ENCODE data around the gene BAIAP2.

The BAIAP2 gene

GRCh38 chr17:81108220-81108619 is 73.3 kb downstream of the BAIAP2 start:
- DNase-seq (ENCODE audit: low read depth, low spot score) = no peak

DNA sequence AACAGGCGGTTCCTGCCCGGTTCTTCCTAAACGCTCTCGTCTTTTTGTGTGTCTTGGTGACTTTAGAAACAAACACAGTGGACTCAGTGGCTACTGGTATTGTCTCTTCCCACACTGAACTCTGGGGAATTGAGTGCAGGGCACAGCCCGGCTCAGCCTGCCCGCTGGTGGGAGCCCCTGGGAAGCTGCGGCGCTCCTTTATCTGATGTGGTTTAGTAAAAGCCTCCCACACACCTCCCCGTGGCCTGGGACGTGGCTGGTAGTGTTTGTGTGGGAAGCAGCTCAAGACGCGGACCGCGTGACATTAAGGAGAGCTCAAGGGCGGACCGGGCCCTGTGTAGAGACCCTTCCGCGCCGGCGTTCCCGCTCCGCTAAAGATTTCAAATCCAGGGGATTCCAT is 75.0 kb downstream of the BAIAP2 start:
- DNase-seq (ENCODE audit: low read depth, low spot score) = no peak

GRCh38 chr17:81110488-81111040 is 75.6 kb downstream of the BAIAP2 start:
- DNase-seq (ENCODE audit: low read depth, low spot score) = peak; percentile 41

DNA sequence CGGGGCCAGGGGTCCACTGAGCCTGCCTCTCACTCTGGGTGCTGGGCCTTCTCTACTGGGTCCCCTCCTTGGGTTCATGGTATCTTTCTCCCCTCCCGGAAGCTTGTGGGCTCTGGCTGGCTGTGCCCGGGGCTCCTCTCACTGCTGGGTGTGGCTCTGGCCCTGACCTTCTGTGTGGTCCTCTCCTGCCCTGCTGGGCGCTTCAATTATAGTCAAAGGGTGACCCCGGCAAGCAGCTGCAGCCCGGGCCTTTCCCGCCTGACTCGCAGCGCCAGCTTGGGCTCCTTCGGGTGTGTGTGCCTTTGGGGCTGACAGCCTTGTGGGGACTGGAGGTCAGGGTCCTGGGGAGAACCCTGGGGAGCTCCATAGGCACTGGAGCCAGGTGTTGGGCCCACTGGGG is 76.1 kb downstream of the BAIAP2 start:
- DNase-seq (ENCODE audit: low read depth, low spot score) = no peak

- no peak for DNase-seq (ENCODE audit: low read depth, low spot score)
Observed at GRCh38 chr17:81112450-81112849, 77.5 kb downstream of the BAIAP2 start.

GRCh38 chr17:81113158-81113724 is 78.3 kb downstream of the BAIAP2 start:
- DNase-seq (ENCODE audit: low read depth, low spot score) = no peak

GRCh38 chr17:81114351-81115093 is 79.6 kb downstream of the BAIAP2 start:
- no peak for DNase-seq (ENCODE audit: low read depth, low spot score)

DNA sequence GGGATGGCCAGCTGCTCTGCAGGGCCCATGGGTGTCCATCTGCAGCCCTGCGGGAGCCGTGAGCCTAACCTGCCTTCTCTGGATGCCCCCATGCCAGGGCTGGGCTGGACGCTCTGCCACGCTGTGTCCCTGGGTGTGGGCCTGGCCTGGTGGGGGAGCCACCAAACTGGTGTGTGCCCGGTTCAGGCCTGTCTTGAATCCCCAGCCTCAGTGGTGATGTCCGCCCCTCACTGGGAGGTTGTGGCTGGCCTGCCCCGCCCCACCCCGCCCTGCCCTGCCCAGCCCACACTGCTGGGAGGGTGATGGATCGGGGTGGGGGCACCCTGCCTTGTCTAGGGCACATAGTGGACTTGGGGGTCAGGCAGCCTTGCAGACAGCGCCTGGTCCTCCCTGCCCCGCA is 80.3 kb downstream of the BAIAP2 start:
- DNase-seq (ENCODE audit: low read depth, low spot score) = no peak

DNA sequence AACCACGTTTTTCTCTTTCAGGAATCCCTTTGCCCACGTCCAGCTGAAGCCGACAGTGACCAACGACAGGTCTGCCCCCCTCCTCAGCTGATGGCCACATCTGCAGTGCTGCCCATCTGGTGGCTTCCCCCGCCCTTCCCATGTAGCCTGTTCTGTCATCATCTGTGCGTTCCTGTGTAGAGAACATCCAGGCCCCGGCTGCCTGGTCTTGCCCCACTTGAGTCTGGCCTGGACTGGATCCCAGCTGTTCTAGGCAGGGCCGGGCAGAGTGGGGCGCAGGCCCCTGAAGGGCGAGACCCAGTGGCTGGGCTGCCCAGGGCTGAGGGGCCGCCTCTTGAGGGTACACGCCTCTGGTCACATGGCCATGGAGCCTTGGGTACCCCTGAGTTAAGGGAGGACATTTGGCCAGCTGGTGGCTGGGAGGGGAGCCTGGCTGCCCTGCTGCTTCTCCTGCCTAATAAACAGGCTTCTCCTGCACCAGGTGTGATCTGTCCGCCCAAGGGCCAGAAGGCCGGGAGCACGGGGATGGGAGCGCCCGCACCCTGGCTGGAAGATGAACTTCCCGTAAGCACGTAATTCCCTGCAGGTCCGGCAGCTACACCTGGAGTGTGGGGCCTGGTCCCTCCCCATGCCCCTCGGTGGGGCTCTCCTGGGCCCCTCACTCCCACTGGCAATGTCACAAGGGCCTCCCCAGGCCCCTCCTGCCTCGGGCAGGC is 81.0 kb downstream of the BAIAP2 start:
- no peak for DNase-seq (ENCODE audit: low read depth, low spot score)

DNA sequence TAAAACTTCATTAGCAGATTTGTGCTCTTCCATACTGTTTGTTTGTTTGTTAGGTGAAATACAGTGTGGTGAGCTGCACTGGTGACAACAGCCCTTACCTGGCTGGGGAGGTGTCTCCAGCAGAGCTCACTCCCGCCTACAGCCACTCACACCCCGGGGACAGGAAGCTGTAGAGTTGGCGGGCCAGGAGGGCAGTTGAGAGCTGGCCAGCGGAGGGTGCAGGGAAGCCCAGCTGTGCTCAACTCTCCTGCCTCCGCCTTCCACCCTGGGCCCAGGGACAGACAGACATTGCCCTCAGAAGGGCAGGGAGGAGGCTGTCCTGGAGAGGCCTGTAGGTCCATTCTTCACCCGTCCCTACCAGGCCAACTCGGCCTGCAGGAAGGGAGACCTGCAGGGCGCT is 81.8 kb downstream of the BAIAP2 start:
- DNase-seq (ENCODE audit: low read depth, low spot score) = no peak

GRCh38 chr17:81117672-81118198 is 82.8 kb downstream of the BAIAP2 start:
- no peak for DNase-seq (ENCODE audit: low read depth, low spot score)

- no peak for DNase-seq (ENCODE audit: low read depth, low spot score)
Observed at GRCh38 chr17:81118308-81119221, 83.6 kb downstream of the BAIAP2 start.

- DNase-seq (ENCODE audit: low read depth, low spot score) = peak; percentile 71
Observed at GRCh38 chr17:81119223-81120148, 84.5 kb downstream of the BAIAP2 start.

GRCh38 chr17:81120149-81120484 is 85.2 kb downstream of the BAIAP2 start:
- no peak for DNase-seq (ENCODE audit: low read depth, low spot score)

DNA sequence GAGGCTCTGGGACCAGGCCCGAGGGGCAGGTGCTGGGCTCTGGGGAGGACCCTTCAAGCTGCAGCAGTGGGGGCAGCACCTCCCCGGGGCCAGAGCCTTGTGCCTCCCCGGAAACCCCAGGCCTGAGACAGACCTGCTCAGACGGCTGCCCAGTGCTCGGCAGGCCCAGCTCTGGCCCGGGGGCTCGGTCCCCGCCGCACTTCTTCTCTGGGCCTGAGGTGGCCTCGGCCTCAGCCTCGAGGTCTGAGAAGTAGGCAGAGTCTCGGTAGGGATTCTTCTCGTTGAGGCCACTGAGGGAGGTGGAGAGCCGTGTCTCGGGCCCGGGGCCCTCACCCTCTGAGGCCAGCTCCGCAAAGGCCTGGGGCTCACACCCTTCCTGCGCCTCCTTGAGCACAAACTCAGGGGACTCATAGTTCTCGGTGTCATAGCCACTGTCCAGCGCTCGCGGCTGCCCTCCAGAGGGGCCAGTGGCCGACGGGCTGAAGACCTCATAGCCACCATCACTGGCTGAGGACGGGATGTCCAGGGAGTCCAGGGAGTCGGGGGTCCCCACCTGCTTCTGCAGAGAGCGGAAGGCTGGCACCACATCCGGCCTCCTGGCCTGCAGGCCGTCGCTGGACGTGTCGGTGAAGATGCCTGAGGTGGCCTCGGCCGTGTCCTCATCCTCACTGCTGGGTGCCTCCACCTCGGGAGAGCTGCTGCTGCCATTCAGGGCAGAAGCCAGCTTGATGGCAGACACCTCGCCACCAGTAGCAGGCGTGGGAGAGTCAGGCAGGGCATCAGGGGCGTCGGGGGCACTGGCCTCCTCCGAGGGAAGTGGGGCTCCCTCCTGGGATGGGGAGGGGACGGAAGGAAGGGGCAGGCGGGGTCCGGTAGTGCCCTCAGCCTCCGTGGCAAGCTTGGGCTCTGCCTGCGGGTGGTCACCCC is 86.0 kb downstream of the BAIAP2 start:
- no peak for DNase-seq (ENCODE audit: low read depth, low spot score)

GRCh38 chr17:81121841-81122733 is 87.1 kb downstream of the BAIAP2 start:
- DNase-seq (ENCODE audit: low read depth, low spot score) = no peak

DNA sequence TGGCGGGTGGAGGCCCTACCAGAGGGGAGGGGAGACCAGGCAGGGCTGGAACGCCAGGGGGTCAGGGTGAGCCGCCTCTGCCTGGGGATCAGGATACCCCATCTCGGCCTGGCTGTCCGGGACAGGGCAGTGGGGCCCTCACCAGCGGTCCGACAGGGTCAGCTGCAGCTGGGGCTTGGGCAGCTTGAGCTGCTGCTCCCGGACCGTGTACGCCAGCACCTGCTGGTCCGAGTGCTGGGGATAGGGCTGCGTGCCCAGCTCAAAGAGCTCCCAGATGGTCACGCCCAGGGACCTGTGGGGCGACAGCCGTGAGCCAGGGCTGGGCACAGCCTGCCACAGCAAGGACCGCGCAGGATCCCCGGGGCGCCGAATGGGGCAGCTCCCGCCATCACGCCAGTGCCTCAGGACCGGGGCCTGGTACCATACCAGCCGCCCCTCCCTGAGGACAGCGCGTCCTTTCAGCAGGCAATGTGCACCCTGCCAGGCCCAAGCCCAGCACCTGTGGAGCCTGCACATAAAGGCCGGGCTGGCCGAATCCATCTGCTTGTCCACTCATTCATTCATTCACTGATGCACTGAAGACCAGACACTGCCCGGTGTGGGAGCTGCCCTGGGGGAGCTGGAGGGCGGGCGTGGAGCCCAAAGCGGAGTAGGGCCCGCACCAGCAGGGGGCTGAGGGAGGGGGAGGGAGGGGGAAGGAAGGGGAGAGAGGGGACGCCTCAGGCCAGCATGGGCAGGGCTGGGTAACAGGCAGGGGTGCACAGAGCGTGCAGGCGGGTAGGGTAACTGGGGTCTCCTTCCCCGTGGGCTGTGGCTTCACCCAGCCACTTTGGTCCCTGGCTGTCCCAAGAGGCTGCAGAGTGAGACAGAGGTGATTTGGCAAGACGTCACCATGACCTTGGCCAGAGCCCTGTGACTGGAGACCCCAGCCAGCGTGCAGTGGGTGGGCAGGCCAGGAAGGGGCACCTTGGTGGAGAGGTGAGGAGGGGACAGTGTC is 88.4 kb downstream of the BAIAP2 start:
- DNase-seq (ENCODE audit: low read depth, low spot score) = no peak
